HG02970 (cell line): ENCODE measurements around the gene WNK2.

Experiments used
- ATAC-seq: cut with Tn5 transposase; IDR thresholded peaks from one replicate; pipeline ENCODE4 v1.9.1; 2021; ENCODE audit warnings: mild to moderate bottlenecking, moderate library complexity, moderate number of reproducible peaks; ENCODE audit not compliant: unreplicated experiment, low FRiP score

Gene WNK2

DNA sequence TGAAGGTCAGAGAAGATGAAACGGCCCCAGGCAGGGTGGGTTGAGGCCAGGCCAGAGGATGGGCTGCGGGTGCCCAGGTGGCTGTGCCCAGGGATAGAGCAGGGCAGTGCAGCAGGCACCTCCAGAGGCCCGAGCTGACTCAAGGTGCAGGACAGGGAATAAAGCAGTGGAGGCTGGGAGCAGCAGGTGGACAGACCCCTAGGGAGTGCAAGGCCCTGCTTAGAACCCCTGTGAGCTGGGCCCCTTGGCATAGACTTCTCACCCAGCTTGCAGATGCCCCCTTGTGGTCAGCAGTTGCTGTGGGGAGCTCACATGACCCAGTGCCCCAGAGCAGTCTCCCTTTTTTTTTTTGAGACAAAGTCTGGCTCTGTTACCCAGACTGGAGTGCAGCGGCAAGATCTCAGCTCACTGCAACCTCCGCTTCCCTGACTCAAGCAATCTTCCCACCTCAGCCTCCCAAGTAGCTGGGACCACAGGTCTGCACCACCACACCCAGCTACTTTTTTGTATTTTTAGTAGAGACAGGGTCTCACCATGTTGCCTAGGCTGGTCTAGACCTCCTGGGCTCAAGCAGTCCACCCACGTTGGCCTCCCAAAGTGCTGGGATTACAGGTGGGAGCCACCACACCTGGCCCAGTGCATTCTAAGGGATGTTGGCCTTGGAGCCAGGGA, 118.8 kb downstream of the WNK2 start:
- ATAC-seq, result no peak

- no peak for ATAC-seq
These were observed 119.4 kb downstream of the WNK2 start for GRCh38 chr9:93303258-93303771.

DNA sequence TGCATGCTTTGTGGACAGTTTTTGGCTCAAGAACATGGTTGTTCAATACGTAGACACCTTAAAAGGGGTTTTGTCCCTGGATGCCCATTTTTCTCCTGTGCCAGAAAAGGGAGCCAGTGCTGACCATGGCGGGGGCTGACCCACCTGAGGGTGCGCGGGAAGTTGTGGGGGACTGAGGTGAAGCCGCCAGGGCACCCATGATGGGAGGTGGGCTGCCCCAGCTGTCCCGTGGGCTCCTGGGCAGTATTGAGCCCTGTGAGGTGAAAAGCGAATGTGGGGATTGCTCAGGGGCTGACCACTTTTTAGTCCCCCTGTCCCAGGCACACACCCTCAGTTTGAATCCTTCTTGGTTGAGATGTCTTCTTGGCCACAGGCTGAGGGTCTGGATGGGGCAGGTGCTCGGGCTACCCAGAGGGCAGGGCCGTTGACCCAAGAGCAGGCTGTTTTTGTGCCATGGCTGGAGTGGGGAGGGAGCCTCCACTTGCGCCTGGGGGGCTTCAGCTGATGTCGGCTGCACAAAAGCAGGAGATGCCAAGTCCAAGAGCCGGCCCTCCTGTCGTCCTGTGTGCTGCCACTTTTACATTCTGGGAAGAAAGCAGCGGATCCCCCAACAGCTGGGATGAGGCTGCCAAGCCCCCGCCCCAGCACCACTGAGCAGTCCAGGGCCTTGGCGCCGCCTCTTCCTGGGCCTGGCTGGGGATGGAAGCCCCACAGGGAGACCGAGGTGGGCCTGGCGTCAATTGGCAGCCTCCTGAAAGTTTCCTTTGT, 120.1 kb downstream of the WNK2 start:
- no peak for ATAC-seq

- no peak for ATAC-seq
These were observed 120.9 kb downstream of the WNK2 start for GRCh38 chr9:93304574-93305496.

GRCh38 chr9:93305497-93306020, 121.6 kb downstream of the WNK2 start:
- ATAC-seq, result no peak

- no peak for ATAC-seq
These were observed 122.1 kb downstream of the WNK2 start for GRCh38 chr9:93306081-93306480.

GRCh38 chr9:93306579-93307091, 122.7 kb downstream of the WNK2 start:
- no peak for ATAC-seq

GRCh38 chr9:93307468-93308157, 123.7 kb downstream of the WNK2 start:
- ATAC-seq, result no peak

DNA sequence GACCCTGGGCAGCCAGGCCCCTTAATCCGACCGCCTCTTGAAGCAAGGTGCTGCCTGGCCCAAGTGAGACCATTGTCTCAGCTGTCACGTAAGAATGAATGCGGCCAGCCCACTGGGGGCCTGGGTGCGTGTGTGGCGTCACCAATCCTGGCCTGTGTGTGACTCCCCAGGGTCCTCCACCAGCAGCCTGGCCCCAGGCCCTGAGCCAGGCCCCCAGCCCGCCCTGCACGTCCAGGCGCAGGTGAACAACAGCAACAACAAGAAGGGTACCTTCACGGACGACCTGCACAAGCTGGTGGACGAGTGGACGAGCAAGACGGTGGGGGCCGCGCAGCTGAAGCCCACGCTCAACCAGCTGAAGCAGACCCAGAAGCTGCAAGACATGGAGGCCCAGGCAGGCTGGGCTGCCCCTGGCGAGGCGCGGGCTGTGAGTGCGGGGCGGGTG, 124.2 kb downstream of the WNK2 start:
- ATAC-seq, result no peak

DNA sequence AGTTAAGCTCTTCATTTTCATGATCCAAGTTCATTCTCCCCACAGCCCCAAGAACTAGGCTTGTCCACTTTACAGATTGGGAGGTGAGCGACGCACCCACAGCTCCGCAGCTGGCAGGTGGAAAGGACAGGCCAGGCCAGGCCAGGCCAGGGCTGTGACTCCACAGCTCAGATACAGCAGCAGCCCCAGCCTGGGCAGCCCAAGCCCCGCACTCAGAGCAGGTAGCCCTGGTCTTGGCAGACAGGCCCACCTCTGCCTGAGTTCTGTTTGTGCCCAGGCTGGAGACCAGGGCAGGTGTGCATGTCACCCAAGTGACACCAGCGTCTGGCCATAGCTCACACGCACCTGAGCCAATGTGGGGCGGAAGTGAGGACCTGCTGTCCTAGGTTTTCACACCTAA, 124.7 kb downstream of the WNK2 start:
- no peak for ATAC-seq

- ATAC-seq, result no peak
These were observed 126.0 kb downstream of the WNK2 start for GRCh38 chr9:93309889-93310425.

- ATAC-seq, result no peak
These were observed 131.2 kb downstream of the WNK2 start for GRCh38 chr9:93315118-93315517.

- no peak for ATAC-seq
These were observed 132.0 kb downstream of the WNK2 start for GRCh38 chr9:93315960-93316359.

DNA sequence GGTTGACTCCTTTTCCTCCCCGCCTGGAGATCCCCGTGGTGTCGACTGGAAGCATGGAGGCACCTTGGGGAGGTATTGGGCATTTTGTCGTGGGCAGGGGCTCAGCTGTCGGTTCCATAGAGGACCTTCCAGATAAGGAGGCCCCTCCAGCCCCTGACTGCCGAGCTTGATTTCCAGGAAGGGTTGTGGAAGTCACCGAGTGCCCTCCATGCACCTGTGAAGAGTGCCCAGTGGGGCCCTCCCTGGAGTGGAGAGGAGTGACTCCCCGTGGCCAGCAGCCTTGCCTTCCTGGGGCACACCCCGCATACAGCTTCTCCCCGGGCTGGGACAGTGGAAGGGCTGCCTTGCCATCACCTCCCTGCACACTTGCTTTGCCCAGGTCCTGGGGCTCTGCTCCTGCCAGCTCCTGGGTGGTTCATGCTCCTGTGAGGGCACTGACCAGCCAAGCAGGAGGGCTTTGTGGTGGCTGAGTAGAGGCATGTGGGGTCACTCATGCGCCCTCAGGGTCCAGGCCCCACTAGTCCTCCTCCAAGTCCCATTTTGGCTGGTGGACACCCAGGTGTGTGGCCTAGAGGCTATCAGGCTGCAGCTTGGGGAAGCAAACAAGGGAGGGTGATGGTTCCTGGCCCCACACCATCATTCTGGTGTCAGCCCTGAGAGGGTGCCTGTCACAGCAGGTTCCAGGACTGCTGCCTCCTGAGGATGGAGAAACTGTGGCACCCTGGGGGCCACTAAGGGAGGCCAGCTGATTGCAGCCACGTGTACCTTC, 133.0 kb downstream of the WNK2 start:
- no peak for ATAC-seq

GRCh38 chr9:93317495-93318094, 133.7 kb downstream of the WNK2 start:
- ATAC-seq, result no peak

DNA sequence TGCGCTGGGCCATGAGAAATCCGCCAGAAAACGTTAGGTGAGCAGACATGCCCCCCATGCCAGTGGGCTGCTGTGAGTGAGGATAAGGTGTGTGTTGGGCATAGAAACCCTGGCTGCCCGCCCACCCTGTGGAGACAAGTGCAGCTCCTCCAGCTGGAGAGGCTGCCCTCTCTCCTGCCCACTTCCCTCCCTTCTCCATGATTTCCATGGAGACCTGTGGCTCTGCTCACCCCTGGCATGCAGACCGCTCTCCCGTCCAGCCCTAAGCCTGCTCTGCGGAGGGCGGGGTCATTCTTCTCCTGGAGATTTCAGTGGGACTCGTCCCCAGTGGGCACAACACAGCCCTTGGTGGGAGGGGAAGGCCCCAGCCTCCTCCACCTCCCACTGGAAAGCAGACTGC, 134.5 kb downstream of the WNK2 start:
- no peak for ATAC-seq

GRCh38 chr9:93319301-93319991, 135.5 kb downstream of the WNK2 start:
- ATAC-seq, result no peak
